Measurements from ENCODE around the gene PIH1D1.

Gene PIH1D1

GRCh38 chr19:49451430-49452181 is at the start of gene PIH1D1:
Gene PIH1D1 (minus strand): TSS chr19:49451814. CDS start chr19:49451574, 240 bp downstream.
- DNase-seq (ENCODE audit: low spot score): peak; percentile 83

- DNase-seq (ENCODE audit: low spot score): no peak
Observed at GRCh38 chr19:49499030-49499670, 47.5 kb upstream of the PIH1D1 start.

GRCh38 chr19:49498475-49498874 is 46.9 kb upstream of the PIH1D1 start:
- no peak for DNase-seq (ENCODE audit: low spot score)

GRCh38 chr19:49497789-49498103 is 46.1 kb upstream of the PIH1D1 start:
- no peak for DNase-seq (ENCODE audit: low spot score)

GRCh38 chr19:49497047-49497788 is 45.6 kb upstream of the PIH1D1 start:
- peak; percentile 32 for DNase-seq (ENCODE audit: low spot score)

- DNase-seq (ENCODE audit: low spot score): no peak
Observed at GRCh38 chr19:49496574-49497008, 45.0 kb upstream of the PIH1D1 start.

- no peak for DNase-seq (ENCODE audit: low spot score)
Observed at GRCh38 chr19:49492573-49493405, 41.2 kb upstream of the PIH1D1 start.

- no peak for DNase-seq (ENCODE audit: low spot score)
Observed at GRCh38 chr19:49491804-49492572, 40.4 kb upstream of the PIH1D1 start.

GRCh38 chr19:49491030-49491803 is 39.6 kb upstream of the PIH1D1 start:
- no peak for DNase-seq (ENCODE audit: low spot score)

- no peak for DNase-seq (ENCODE audit: low spot score)
Observed at GRCh38 chr19:49490287-49491029, 38.8 kb upstream of the PIH1D1 start.

GRCh38 chr19:49489601-49490167 is 38.1 kb upstream of the PIH1D1 start:
- DNase-seq (ENCODE audit: low spot score): no peak

- DNase-seq (ENCODE audit: low spot score): no peak
Observed at GRCh38 chr19:49488863-49489537, 37.4 kb upstream of the PIH1D1 start.

- no peak for DNase-seq (ENCODE audit: low spot score)
Observed at GRCh38 chr19:49488046-49488862, 36.6 kb upstream of the PIH1D1 start.

GRCh38 chr19:49487277-49488045 is 35.8 kb upstream of the PIH1D1 start, which contains the start of gene RPL13A:
Gene RPL13A (plus strand): TSS chr19:49487608. CDS start chr19:49487630, 22 bp downstream.
- peak; percentile 95 for DNase-seq (ENCODE audit: low spot score)

- no peak for DNase-seq (ENCODE audit: low spot score)
Observed at GRCh38 chr19:49486710-49487276, 35.2 kb upstream of the PIH1D1 start.

GRCh38 chr19:49486232-49486631 is 34.6 kb upstream of the PIH1D1 start:
- no peak for DNase-seq (ENCODE audit: low spot score)

All from iPS-NIHi11 (cell line).